Measurements from ENCODE around the gene ACTR3.

GRCh38 chr2:113890253-113891235 is 655 bp downstream of the ACTR3 start:
- no peak for TF ChIP-seq CTCF (IDR thresholded peaks at IDR 0.05)
- peak; percentile 42 to 67 for TF ChIP-seq POLR2A (IDR thresholded peaks at IDR 0.05)
